ENCODE measurements around the gene PPP1R1B. TPM values are rescaled to one million over a fixed set of nuclear protein-coding genes. Genes with fewer than 3 reads are reported as not detected.

PPP1R1B gene
- total RNA-seq, 2 experiments from 2014 or later = not detected

DNA sequence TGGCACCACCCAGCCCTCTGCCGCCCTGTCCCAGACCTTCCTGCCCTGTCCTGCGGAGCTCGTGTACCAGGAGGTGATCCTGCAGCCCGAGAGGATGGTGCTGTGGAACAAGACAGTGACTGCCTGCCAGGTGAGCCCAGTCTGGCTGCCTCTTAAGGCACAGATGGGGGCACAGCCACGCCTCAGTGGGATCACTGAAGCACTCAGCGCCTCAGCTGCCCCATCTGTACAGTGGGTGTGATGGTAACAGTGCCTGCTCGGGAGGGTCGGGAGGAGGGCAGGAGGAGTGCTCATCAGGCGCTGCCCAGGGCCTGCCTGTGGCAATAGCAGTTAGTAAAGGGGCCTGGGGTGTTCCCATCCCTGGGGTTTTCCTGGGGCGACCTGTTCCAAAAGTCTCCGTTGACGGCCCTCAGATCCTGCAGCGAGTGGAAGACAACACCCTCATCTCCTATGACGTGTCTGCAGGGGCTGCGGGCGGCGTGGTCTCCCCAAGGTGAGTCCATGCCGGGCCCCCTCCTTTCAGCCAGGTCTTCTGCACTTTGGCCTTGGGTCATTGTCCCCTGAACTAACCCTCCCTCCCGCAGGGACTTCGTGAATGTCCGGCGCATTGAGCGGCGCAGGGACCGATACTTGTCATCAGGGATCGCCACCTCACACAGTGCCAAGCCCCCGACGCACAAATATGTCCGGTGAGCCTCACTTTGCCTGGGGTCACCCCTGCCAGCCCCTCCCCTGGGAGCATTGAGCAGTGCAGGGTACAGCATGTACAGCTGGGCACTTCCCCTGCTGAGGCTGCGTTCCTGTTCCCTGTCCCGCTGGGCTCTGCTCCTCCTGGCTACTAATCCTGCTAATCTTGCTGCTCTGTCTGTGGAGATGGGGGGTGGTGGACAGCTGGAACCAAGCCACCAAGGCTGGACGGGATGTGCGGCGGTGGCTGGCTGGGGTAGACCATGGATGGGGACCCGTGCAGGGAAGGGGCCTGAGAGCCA lies 33.9 kb downstream of the PPP1R1B start:
- no peaks in the 10 kb centered on the region for H3K27me3 Mint-ChIP-seq
- peaks cover 28% of the 10 kb centered on the region for H3K4me1 Mint-ChIP-seq
- H3K36me3 Mint-ChIP-seq = peaks cover 2% of the 10 kb centered on the region
- H3K27ac Mint-ChIP-seq = no peak overlapping the region
- no peaks in the 10 kb centered on the region for H3K9me3 Mint-ChIP-seq
- DNase-seq = no peak
- no peak overlapping the region for H3K4me3 Mint-ChIP-seq

GRCh38 chr17:39661744-39662541 lies 35.2 kb downstream of the PPP1R1B start:
- Mint-ChIP-seq H3K4me3 (no peak overlapping the region), H3K27me3 (peaks cover 10% of the 10 kb centered on the region), H3K36me3 (peaks cover 2% of the 10 kb centered on the region), H3K27ac (no peak overlapping the region), H3K4me1 (peaks cover 26% of the 10 kb centered on the region), H3K9me3 (no peaks in the 10 kb centered on the region)
- no peak for DNase-seq

DNA sequence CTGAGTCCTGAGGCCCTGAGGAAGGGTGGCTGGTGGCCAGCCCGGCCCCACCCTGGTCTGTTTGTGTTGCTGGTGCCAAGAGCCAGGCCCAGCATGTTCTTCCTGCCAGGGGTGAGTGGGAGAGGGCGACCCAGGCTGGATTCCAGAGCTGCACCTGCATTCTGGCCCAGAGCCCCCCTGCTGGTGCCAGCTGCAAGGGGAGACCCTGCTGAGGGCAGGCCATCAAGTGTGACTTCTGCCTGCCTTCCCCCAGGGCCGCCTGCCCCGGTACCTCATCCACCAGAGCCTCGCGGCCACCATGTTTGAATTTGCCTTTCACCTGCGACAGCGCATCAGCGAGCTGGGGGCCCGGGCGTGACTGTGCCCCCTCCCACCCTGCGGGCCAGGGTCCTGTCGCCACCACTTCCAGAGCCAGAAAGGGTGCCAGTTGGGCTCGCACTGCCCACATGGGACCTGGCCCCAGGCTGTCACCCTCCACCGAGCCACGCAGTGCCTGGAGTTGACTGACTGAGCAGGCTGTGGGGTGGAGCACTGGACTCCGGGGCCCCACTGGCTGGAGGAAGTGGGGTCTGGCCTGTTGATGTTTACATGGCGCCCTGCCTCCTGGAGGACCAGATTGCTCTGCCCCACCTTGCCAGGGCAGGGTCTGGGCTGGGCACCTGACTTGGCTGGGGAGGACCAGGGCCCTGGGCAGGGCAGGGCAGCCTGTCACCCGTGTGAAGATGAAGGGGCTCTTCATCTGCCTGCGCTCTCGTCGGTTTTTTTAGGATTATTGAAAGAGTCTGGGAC lies 36.0 kb downstream of the PPP1R1B start:
- Mint-ChIP-seq H3K27me3 (peaks cover 13% of the 10 kb centered on the region), H3K36me3 (peaks cover 2% of the 10 kb centered on the region), H3K4me1 (peaks cover 24% of the 10 kb centered on the region), H3K4me3 (no peak overlapping the region), H3K9me3 (no peaks in the 10 kb centered on the region), H3K27ac (no peak overlapping the region)
- no peak for DNase-seq

DNA sequence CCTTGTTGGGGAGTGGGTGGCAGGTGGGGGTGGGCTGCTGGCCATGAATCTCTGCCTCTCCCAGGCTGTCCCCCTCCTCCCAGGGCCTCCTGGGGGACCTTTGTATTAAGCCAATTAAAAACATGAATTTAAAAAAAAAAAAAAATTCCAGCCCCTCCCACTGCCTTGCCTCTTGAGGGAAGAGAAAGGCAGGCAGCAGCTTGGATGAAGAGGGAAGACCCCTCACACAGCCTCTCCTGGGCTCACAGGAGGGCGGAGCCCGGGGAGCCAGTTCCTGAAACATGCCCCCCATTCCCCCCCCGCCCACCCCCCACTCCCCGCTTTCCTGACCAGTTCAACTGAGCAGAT lies 36.6 kb downstream of the PPP1R1B start:
- Mint-ChIP-seq H3K27me3 (peaks cover 15% of the 10 kb centered on the region), H3K4me3 (no peak overlapping the region), H3K27ac (no peak overlapping the region), H3K36me3 (peaks cover 2% of the 10 kb centered on the region), H3K9me3 (no peaks in the 10 kb centered on the region), H3K4me1 (peaks cover 19% of the 10 kb centered on the region)
- no peak for DNase-seq

DNA sequence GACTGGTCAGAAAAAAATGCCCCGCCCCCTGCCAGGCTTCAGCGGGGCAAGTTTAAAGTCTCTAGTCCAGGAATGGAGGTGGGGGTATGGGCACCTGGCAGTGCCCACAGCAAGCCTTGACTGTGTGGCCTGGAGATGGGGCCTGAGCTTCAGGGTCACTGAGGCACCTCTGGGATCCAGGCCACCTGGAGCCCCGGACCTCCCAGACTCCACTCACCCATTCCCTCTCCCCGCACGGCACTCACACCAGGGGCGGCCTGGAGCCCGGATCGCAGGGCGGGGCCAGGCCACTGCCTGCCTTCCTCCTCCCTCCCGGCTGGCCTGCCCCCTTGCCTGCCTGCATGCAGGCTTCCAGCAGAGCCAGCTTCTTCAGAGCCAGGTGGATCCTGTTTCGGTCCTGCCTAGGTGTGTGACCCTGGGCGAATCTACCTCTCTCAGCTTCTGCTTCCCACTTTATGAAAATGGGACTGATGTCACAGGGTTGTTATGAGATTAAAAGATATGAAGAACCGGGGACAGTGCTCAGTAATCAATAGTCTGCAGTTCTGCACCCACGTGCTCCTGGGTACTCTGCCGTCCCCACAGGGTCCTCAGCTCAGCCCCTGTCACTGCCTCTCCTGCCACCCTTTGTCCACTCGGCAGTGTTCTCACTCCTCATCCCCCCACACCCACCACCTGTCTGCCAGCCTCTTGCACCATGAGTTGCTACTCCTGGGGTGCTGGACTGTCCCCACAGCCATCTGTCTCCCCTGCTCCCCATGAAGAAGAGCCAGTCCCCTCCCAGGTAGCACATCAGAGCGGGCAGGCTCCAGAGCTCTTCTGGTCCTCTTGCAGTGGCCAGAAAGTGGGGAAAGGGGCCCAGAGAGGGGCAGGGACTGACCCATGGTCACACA lies 37.2 kb downstream of the PPP1R1B start:
- no peak for DNase-seq
- Mint-ChIP-seq H3K36me3 (peaks cover 2% of the 10 kb centered on the region), H3K9me3 (no peaks in the 10 kb centered on the region), H3K27me3 (peaks cover 20% of the 10 kb centered on the region), H3K4me3 (no peak overlapping the region), H3K27ac (no peak overlapping the region), H3K4me1 (peaks cover 17% of the 10 kb centered on the region)

GRCh38 chr17:39664581-39665561 lies 38.1 kb downstream of the PPP1R1B start, which contains the start of gene TCAP:
Gene TCAP, plus strand, starts transcription at chr17:39665349. Its CDS starts 11 bp downstream, at chr17:39665360.
- Mint-ChIP-seq H3K9me3 (no peaks in the 10 kb centered on the region), H3K27ac (no peak within 1 kb of the TSS), H3K4me3 (no peak within 1 kb of the TSS), H3K4me1 (peaks cover 10% of the 10 kb centered on the region), H3K27me3 (peaks cover 24% of the 10 kb centered on the region), H3K36me3 (peaks cover 2% of the 10 kb centered on the region)
- DNase-seq = no peak

- DNase-seq = no peak
- no peaks in the 10 kb centered on the region for H3K9me3 Mint-ChIP-seq
Observed at GRCh38 chr17:39665642-39666224, 39.0 kb downstream of the PPP1R1B start.

DNA sequence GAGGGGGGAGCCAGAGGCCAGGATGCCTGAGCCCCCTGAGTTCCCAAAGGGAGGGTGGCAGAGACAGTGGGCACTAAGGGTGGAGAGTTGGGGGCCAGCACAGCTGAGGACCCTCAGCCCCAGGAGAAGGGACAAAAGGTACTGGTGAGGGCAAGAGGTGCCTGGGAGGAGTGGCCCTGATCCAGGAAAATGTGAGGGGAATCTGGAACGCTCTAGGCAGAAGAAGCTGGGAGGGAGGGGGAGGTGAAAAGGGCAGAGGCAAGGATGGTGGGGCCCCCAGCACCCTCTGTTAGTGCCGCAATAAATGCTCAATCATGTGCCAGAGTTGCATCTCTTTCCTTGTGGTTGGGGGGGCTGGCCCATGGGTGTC lies 39.5 kb downstream of the PPP1R1B start:
- Mint-ChIP-seq H3K27me3 (peaks cover 24% of the 10 kb centered on the region), H3K36me3 (no peaks in the 10 kb centered on the region), H3K27ac (no peak overlapping the region), H3K4me3 (no peak overlapping the region), H3K9me3 (no peaks in the 10 kb centered on the region), H3K4me1 (peaks cover 5% of the 10 kb centered on the region)
- DNase-seq = no peak

More at GRCh38 chr17:39665642-39666224, 39.0 kb downstream of the PPP1R1B start:
- Mint-ChIP-seq H3K4me1 (peaks cover 7% of the 10 kb centered on the region), H3K36me3 (peaks cover 1% of the 10 kb centered on the region), H3K27me3 (peaks cover 24% of the 10 kb centered on the region), H3K4me3 (no peak overlapping the region), H3K27ac (no peak overlapping the region)

- Mint-ChIP-seq H3K36me3 (no peaks in the 10 kb centered on the region), H3K27ac (no peak overlapping the region), H3K4me1 (peaks cover 2% of the 10 kb centered on the region), H3K27me3 (peaks cover 24% of the 10 kb centered on the region), H3K4me3 (peak overlapping the region; percentile 37), H3K9me3 (no peaks in the 10 kb centered on the region)
- no peak for DNase-seq
Observed at GRCh38 chr17:39666601-39667261, 40.0 kb downstream of the PPP1R1B start.

DNA sequence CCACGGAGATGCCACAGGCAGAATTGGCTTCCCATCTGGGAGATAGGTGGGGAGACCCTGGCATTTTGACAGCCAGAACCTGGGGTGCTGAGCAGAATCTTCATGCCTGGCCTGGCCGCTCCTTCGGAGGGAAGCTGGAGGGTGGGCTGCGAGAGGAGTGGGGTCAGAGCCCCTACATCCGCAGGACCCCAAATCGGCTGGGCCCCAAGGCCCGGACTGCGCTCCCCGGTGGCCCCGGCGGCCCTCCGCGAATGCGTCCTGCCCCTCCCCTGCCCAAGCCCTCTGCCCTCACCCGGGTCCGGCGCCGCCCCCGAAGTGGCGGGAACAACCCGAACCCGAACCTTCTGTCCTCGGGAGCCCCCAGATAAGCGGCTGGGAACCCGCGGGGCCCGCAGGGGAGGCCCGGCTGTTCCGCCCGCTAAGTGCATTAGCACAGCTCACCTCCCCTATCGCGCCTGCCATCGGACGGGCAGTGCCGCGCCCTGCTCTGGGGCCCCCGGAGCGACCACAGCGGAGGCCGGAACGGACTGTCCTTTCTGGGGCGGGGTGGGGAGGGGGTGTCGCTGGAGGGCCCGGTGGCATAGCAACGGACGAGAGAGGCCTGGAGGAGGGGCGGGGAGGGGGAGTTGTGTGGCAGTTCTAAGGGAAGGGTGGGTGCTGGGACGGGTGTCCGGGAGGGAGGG lies 40.7 kb downstream of the PPP1R1B start:
- no peaks in the 10 kb centered on the region for H3K9me3 Mint-ChIP-seq
- H3K4me1 Mint-ChIP-seq = peaks cover 3% of the 10 kb centered on the region
- DNase-seq = no peak
- H3K4me3 Mint-ChIP-seq = peak overlapping the region; percentile 62
- H3K27ac Mint-ChIP-seq = no peak overlapping the region
- peaks cover 24% of the 10 kb centered on the region for H3K27me3 Mint-ChIP-seq
- no peaks in the 10 kb centered on the region for H3K36me3 Mint-ChIP-seq

DNA sequence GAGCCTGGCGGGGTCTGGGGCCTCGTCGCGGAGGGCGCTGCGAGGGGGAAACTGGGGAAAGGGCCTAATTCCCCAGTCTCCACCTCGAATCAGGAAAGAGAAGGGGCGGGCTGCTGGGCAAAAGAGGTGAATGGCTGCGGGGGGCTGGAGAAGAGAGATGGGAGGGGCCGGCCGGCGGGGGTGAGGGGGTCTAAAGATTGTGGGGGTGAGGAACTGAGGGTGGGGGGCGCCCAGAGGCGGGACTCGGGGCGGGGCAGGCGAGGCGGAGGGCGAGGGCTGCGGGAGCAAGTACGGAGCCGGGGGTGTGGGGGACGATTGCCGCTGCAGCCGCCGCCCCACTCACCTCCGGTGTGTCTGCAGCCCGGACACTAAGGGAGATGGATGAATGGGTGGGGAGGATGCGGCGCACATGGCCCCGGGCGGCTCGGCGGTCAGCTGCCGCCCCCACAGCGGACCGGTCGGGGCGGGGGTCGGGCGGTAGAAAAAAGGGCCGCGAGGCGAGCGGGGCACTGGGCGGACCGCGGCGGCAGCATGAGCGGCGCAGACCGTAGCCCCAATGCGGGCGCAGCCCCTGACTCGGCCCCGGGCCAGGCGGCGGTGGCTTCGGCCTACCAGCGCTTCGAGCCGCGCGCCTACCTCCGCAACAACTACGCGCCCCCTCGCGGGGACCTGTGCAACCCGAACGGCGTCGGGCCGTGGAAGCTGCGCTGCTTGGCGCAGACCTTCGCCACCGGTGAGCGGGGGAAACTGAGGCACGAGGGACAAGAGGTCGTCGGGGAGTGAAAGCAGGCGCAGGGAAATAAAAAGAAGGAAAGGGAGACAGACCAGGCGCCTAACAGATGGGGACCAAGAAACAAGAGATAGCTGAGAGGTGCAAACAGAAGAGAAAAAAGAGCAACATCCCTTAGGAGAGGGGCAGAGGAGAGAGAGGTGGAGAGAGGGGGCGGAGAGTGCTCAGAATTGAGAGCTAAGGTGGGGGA lies 41.5 kb downstream of the PPP1R1B start, which contains the start of gene PNMT:
Gene PNMT, plus strand, starts transcription at position 509 of the 980 bp plus-strand sequence. Its CDS starts 23 bp downstream, at position 532.
- DNase-seq = peak; percentile 80
- Mint-ChIP-seq H3K4me3 (peak within 1 kb of the TSS; percentile 66), H3K36me3 (no peaks in the 10 kb centered on the region), H3K4me1 (peaks cover 3% of the 10 kb centered on the region), H3K27ac (no peak within 1 kb of the TSS), H3K27me3 (peaks cover 24% of the 10 kb centered on the region), H3K9me3 (no peaks in the 10 kb centered on the region)
